ENCODE data around the gene MYO5B.

MYO5B gene

GRCh38 chr18:49854681-49855080 lies 340.3 kb downstream of the MYO5B start:
- no peak overlapping the region for H3K4me3 ChIP-seq (ENCODE audit: low read depth, low read length)
- no peak for TF ChIP-seq CTCF (IDR thresholded peaks at IDR 0.05; ENCODE audit: low read depth, low read length)

DNA sequence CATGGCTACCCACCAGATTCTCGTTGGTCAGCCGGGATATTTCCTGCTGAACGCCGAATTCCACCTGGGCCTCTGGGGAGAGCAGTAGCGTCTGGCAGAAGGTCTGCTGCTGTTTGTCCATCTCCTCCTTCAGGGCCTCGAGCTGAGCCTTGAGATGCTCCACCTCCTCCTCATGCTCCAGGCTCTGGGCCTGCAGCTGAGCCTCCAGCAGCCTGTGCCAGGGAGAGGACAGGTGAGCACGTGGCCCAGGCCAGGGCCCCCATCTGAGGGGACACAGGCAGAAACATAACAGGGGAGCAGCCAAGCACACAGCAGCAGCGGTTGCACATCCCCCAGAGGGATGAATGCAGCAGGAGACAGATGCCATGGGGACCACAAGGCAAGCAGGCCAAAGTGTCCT lies 341.5 kb downstream of the MYO5B start:
- TF ChIP-seq CTCF (IDR thresholded peaks at IDR 0.05; ENCODE audit: low read depth, low read length): no peak
- H3K4me3 ChIP-seq (ENCODE audit: low read depth, low read length): no peak overlapping the region

- no peak for TF ChIP-seq CTCF (IDR thresholded peaks at IDR 0.05; ENCODE audit: low read depth, low read length)
- no peak overlapping the region for H3K4me3 ChIP-seq (ENCODE audit: low read depth, low read length)
Observed at GRCh38 chr18:49853011-49853410, 341.9 kb downstream of the MYO5B start.

- no peak overlapping the region for H3K4me3 ChIP-seq (ENCODE audit: low read depth, low read length)
- TF ChIP-seq CTCF (IDR thresholded peaks at IDR 0.05; ENCODE audit: low read depth, low read length): no peak
Observed at GRCh38 chr18:49851624-49852023, 343.3 kb downstream of the MYO5B start.

GRCh38 chr18:49850636-49851035 lies 344.3 kb downstream of the MYO5B start:
- TF ChIP-seq CTCF (IDR thresholded peaks at IDR 0.05; ENCODE audit: low read depth, low read length): no peak
- H3K4me3 ChIP-seq (ENCODE audit: low read depth, low read length): no peak overlapping the region

DNA sequence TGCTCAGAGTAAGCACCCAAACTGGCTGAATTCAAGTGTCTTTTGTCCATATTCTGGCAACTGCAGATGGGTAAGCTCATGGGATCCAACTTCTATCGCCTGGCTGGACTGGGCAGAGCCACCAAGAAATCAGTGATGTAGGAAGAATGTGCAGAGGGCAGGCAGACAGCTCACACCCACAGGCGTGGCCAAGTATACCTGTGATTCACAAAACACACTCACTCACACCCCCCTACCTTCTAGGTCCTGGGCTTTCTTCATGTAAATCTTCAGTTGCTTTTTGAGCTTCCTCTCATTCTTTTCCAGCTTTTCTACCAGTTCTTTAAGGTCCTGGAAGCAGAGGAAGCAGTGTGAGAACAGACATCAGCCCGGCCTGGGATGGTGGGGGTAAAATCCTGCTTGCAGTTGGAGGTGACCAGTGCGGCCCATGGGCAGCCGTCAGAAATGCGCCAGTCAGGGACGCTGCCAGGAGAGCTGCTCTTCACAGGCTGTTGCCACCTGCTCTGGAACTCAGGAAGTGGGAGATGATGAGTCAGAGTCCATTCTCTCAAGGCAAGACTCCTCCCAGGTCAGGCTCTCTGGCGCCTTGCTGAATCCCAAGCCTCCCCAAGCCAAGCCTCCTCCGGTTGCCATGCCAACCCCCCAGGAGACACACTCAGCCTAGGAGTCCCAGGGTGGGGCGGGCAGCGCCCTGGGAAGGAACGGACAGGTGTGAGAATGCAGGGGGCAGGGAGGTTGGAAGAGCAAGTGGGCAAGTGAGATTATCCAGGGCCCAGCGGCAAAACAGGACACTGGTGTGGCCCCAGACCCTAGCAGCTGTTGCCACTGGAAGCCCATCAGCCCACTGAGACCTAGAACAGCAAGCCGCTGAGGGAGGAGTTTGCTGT lies 345.4 kb downstream of the MYO5B start:
- H3K4me3 ChIP-seq (ENCODE audit: low read depth, low read length): no peak overlapping the region
- TF ChIP-seq CTCF (IDR thresholded peaks at IDR 0.05; ENCODE audit: low read depth, low read length): no peak

DNA sequence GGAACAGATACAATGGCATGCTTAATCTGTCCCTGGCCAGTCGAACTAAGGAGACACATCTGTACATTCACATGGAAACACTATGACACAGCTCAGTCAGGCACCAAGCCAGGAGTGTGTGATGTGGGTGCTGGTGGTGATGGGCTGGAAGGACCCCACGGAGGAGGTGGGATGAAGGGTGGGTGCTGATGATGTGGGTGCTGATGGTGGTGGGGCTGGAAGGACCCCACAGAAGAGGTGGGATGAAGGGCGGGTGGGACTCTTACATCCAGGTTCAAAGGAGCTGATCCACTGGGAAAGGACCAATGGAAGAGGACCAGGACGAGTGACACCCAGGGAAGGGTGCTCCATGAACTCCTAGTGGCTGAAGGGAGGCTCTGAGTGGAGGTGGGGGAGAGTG lies 346.8 kb downstream of the MYO5B start:
- H3K4me3 ChIP-seq (ENCODE audit: low read depth, low read length): no peak overlapping the region
- TF ChIP-seq CTCF (IDR thresholded peaks at IDR 0.05; ENCODE audit: low read depth, low read length): no peak
